A673 (cell line): ENCODE results near the gene MPC1L. TPM values are rescaled to one million over a fixed set of nuclear protein-coding genes. Genes with fewer than 3 reads are reported as not detected.
"Not testable (repeated sequence)": the region's sequence is repeated elsewhere in the genome, so short reads cannot be mapped to it uniquely, and the experiment has no call there.

Experiments used
- Bru-seq: library from RNA; stranded (reverse); fragments of 400-500 nt; gene quantifications from one replicate; lab custom pipeline; 2021; lab: Mats Ljungman, UMichigan
- BruChase-seq, 2 experiments: library from RNA; stranded (reverse); fragments of 400-500 nt; gene quantifications; one replicate each; lab custom pipeline; 2021; lab: Mats Ljungman, UMichigan
- BruUV-seq: library from RNA; stranded (reverse); fragments of 400-500 nt; replicated peaks from 2 replicates; lab custom pipeline; 2021; lab: Mats Ljungman, UMichigan
- CTCF ChIA-PET: fragments of 300-600 bp; sonication (Branson Sonifier 250); formaldehyde crosslinking; loops from one replicate; lab custom pipeline; 2022; ENCODE audit warnings: antibody characterized with exemption; lab: Charles Lee
- POLR2A ChIA-PET: fragments of 300-600 bp; sonication (Branson Sonifier 250); formaldehyde crosslinking; loops from one replicate; lab custom pipeline; 2022; ENCODE audit warnings: antibody characterized with exemption; ENCODE audit not compliant: low non-redundant PET; lab: Charles Lee
- DNase-seq: peaks from one replicate; pipeline ENCODE4 v3.0.0-alpha.2; 2015; ENCODE audit warnings: low spot score
- H3K27ac ChIP-seq: fragments of 200-600 bp; sonication (generic); 2 replicates; pipeline ENCODE4 v1.5.1; 2016; ENCODE audit warnings: mixed run types, low read depth, mild to moderate bottlenecking, mixed read lengths, antibody characterized with exemption, low read length; ENCODE audit not compliant: poor library complexity, severe bottlenecking
- H3K27me3 ChIP-seq: fragments of 200-600 bp; sonication (generic); replicated peaks from 2 replicates; pipeline ENCODE4 v1.6.1; 2017; ENCODE audit warnings: mixed run types, low read depth, mild to moderate bottlenecking, mixed read lengths, antibody characterized with exemption, low read length; ENCODE audit not compliant: insufficient read depth, poor library complexity
- H3K36me3 ChIP-seq: fragments of 200-600 bp; sonication (generic); 2 replicates; pipeline ENCODE4 v1.6.1; 2016; ENCODE audit warnings: mixed run types, mild to moderate bottlenecking, mixed read lengths, antibody characterized with exemption, low read length; ENCODE audit not compliant: insufficient read depth, poor library complexity, severe bottlenecking
- H3K4me1 ChIP-seq: fragments of 200-600 bp; sonication (generic); 2 replicates; pipeline ENCODE4 v1.6.1; 2017; ENCODE audit warnings: mixed run types, mild to moderate bottlenecking, mixed read lengths, antibody characterized with exemption, low read length; ENCODE audit not compliant: insufficient read depth, poor library complexity, severe bottlenecking
- H3K4me3 ChIP-seq: fragments of 200-600 bp; sonication (generic); 2 replicates; pipeline ENCODE4 v1.5.1; 2016; ENCODE audit warnings: low read depth, mixed run types, mild to moderate bottlenecking, mixed read lengths, low read length; ENCODE audit not compliant: poor library complexity, severe bottlenecking
- H3K9me3 ChIP-seq: fragments of 200-600 bp; sonication (generic); 2 replicates; pipeline ENCODE4 v1.6.1; 2016; ENCODE audit warnings: mixed run types, low read depth, mild to moderate bottlenecking, mixed read lengths, antibody characterized with exemption, low read length; ENCODE audit not compliant: poor library complexity, severe bottlenecking
- EZH2 ChIP-seq: fragments of 200-600 bp; sonication (generic); IDR thresholded peaks from 2 replicates; pipeline ENCODE4 v1.6.1; 2017; ENCODE audit warnings: borderline replicate concordance, low read depth, mild to moderate bottlenecking, mixed read lengths, antibody characterized with exemption, low read length; ENCODE audit not compliant: poor library complexity, severe bottlenecking
- intact Hi-C: fragments of 100-400 bp; cut with micrococcal nuclease; formaldehyde crosslinking; loops from one replicate; pipeline ENCODE4 v1.10.0; 2022; ENCODE audit not compliant: unreplicated experiment
- long read RNA-seq: library from polyadenylated mRNA; stranded (forward); transcript quantifications from one replicate; pipeline ENCODE4 v2.0.0, GENCODE V29; 2022
- total RNA-seq: library from RNA; stranded (reverse); gene quantifications from 2 replicates; pipeline ENCODE4 v1.2.3, GENCODE V29; 2021
- TF ChIP-seq, protein P1 (sequence below): fragments of 300-800, 200-600 bp; sonication (generic); conservative IDR thresholded peaks from 2 replicates; pipeline ENCODE4 v1.5.1; 2017; ENCODE audit warnings: low read depth, mild to moderate bottlenecking, antibody characterized with exemption, low read length, moderate library complexity, mixed read lengths

The MPC1L gene
- not detected in 2 replicates for total RNA-seq
- not detected for Bru-seq, nascent RNA
- BruChase-seq, experiment 1, labeled RNA remaining after a 2-hour chase: not detected
- not detected for BruChase-seq, experiment 2, labeled RNA remaining after a 6-hour chase
- long read RNA-seq: 0 reads

GRCh38 chrX:40623139-40623536 is at the start of gene MPC1L:
MPC1L (plus strand) TSS chrX:40623428; CDS start chrX:40623566, 138 bp downstream.
- H3K36me3 ChIP-seq: no peaks in the 10 kb centered on the region
- H3K4me1 ChIP-seq: no peaks in the 10 kb centered on the region
- POLR2A ChIA-PET: no interaction called here
- no peaks in the 10 kb centered on the region for H3K27me3 ChIP-seq
- no peaks in the 10 kb centered on the region for H3K9me3 ChIP-seq
- no peak for DNase-seq
- BruUV-seq: no TSS peak
- CTCF ChIA-PET: no interaction called here
- no peak for TF ChIP-seq EZH2
- TF ChIP-seq, protein P1, sequence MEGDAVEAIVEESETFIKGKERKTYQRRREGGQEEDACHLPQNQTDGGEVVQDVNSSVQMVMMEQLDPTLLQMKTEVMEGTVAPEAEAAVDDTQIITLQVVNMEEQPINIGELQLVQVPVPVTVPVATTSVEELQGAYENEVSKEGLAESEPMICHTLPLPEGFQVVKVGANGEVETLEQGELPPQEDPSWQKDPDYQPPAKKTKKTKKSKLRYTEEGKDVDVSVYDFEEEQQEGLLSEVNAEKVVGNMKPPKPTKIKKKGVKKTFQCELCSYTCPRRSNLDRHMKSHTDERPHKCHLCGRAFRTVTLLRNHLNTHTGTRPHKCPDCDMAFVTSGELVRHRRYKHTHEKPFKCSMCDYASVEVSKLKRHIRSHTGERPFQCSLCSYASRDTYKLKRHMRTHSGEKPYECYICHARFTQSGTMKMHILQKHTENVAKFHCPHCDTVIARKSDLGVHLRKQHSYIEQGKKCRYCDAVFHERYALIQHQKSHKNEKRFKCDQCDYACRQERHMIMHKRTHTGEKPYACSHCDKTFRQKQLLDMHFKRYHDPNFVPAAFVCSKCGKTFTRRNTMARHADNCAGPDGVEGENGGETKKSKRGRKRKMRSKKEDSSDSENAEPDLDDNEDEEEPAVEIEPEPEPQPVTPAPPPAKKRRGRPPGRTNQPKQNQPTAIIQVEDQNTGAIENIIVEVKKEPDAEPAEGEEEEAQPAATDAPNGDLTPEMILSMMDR: no peak
- no peak within 1 kb of the TSS for H3K4me3 ChIP-seq
- intact Hi-C loops: no loop called here
- H3K27ac ChIP-seq: no peak within 1 kb of the TSS

GRCh38 chrX:40573763-40574162 is 49.5 kb upstream of the MPC1L start:
- no peaks in the 10 kb centered on the region for H3K27me3 ChIP-seq
- ChIA-PET POLR2A (no interaction called here), CTCF (interaction anchor here (0.6 kb wide), 1 partner anchor 140 kb away, joined by 3 read pairs; no protein-coding TSS in a partner anchor)
- TF ChIP-seq EZH2: no peak
- TF ChIP-seq, protein P1: peak; percentile 46
- intact Hi-C loops: no loop called here
- no peak overlapping the region for H3K4me3 ChIP-seq
- BruUV-seq: no TSS peak
- H3K4me1 ChIP-seq: no peaks in the 10 kb centered on the region
- H3K9me3 ChIP-seq: no peaks in the 10 kb centered on the region
- no peaks in the 10 kb centered on the region for H3K36me3 ChIP-seq
- peak; percentile 30 for DNase-seq
- H3K27ac ChIP-seq: no peak overlapping the region

DNA sequence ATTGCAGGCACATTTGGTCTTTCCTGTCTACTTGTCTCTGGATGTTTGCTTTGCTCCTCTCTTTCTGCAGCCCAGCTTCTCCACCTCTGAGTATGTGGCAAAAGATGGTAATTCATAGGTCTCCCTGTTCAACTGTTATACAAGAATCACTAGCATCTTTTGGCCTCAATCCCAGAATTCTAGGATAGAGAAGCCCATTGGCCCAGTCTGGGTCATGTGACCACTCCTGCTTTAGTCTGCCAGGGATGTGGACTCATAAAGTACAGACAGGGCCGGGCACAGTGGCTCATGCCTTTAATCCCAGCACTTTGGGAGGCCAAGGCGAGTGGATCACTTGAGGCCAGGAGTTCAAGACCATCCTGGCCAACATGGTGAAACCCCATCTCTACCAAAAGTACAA is 47.8 kb upstream of the MPC1L start:
- DNase-seq: peak; percentile 65
- BruUV-seq, H3K36me3 ChIP-seq, CTCF ChIA-PET, H3K4me3 ChIP-seq, POLR2A ChIA-PET, H3K27me3 ChIP-seq, intact Hi-C loops, H3K9me3 ChIP-seq, H3K4me1 ChIP-seq, H3K27ac ChIP-seq: not testable (repeated sequence)

- Histone ChIP-seq H3K9me3 (no peaks in the 10 kb centered on the region), H3K27me3 (no peaks in the 10 kb centered on the region), H3K4me1 (no peaks in the 10 kb centered on the region), H3K36me3 (no peaks in the 10 kb centered on the region), H3K4me3 (no peak overlapping the region), H3K27ac (no peak overlapping the region)
- CTCF ChIA-PET: no interaction called here
- no TSS peak for BruUV-seq
- DNase-seq: no peak
- TF ChIP-seq EZH2: no peak
- TF ChIP-seq, protein P1: no peak
- POLR2A ChIA-PET: no interaction called here
- intact Hi-C loops: no loop called here
Measured at GRCh38 chrX:40576291-40576690, 46.9 kb upstream of the MPC1L start.
